DOHH2 (cell line): ENCODE data around the gene EMSY.

ENCODE experiments used
- H3F3A ChIP-seq: fragments of 200-600 bp; sonication (generic), shearing (Covaris generic); 2 replicates; pipeline ENCODE4 v1.6.0; 2016; ENCODE audit warnings: antibody characterized with exemption, mild to moderate bottlenecking; ENCODE audit not compliant: control insufficient read depth, insufficient read depth
- H3K27ac ChIP-seq: fragments of 200-600 bp; sonication (generic); 2 replicates; pipeline ENCODE4 v1.5.1; 2014; ENCODE audit warnings: low read depth, mild to moderate bottlenecking, low read length, moderate library complexity
- H3K27me3 ChIP-seq: fragments of 200-600 bp; sonication (generic); 2 replicates; pipeline ENCODE4 v1.6.1; 2014; ENCODE audit warnings: mild to moderate bottlenecking, low read length, mixed read lengths; ENCODE audit not compliant: control insufficient read depth
- H3K36me3 ChIP-seq: fragments of 200-600 bp; sonication (generic); 2 replicates; pipeline ENCODE4 v1.6.1; 2014; ENCODE audit warnings: mild to moderate bottlenecking, low read length, moderate library complexity, mixed read lengths; ENCODE audit not compliant: control insufficient read depth
- H3K4me1 ChIP-seq: fragments of 200-600 bp; sonication (generic); 2 replicates; pipeline ENCODE4 v1.6.1; 2014; ENCODE audit warnings: mild to moderate bottlenecking, low read length, mixed read lengths; ENCODE audit not compliant: control insufficient read depth
- H3K4me2 ChIP-seq: fragments of 200-600 bp; sonication (generic); 2 replicates; pipeline ENCODE4 v1.6.0; 2014; ENCODE audit warnings: mild to moderate bottlenecking, low read length, moderate library complexity
- H3K4me3 ChIP-seq: fragments of 200-600 bp; sonication (generic); 2 replicates; pipeline ENCODE4 v1.5.1; 2014; ENCODE audit warnings: mild to moderate bottlenecking, low read length, mixed read lengths
- H3K79me2 ChIP-seq: fragments of 200-600 bp; sonication (generic); 2 replicates; pipeline ENCODE4 v1.6.1; 2014; ENCODE audit warnings: mild to moderate bottlenecking, low read length, mixed read lengths; ENCODE audit not compliant: control insufficient read depth
- H3K9me2 ChIP-seq: fragments of 200-600 bp; sonication (generic); replicated peaks from 2 replicates; pipeline ENCODE4 v1.6.1; 2014; ENCODE audit warnings: mild to moderate bottlenecking, low read length, mixed read lengths; ENCODE audit not compliant: control insufficient read depth
- H3K9me3 ChIP-seq: fragments of 200-600 bp; sonication (generic); 2 replicates; pipeline ENCODE4 v1.6.1; 2014; ENCODE audit warnings: antibody characterized with exemption, low read length, mixed read lengths; ENCODE audit not compliant: control insufficient read depth, insufficient read depth
- H4K20me1 ChIP-seq: fragments of 200-600 bp; sonication (generic); 2 replicates; pipeline ENCODE4 v1.6.0; 2014; ENCODE audit warnings: low read depth, mild to moderate bottlenecking, antibody characterized with exemption, low read length, moderate library complexity; ENCODE audit not compliant: control insufficient read depth, insufficient read depth
- EZH2phosphoT487 ChIP-seq: fragments of 200-600 bp; sonication (generic); IDR thresholded peaks from 2 replicates; pipeline ENCODE4 v1.6.1; 2017; ENCODE audit warnings: borderline replicate concordance, mild to moderate bottlenecking, antibody characterized with exemption, low read length, moderate library complexity, mixed read lengths
- TF ChIP-seq, protein P1 (sequence below): fragments of 200-600 bp; sonication (generic); IDR thresholded peaks from one replicate; pipeline ENCODE4 v1.5.1; 2014; ENCODE audit warnings: antibody characterized with exemption, mild to moderate bottlenecking, low read depth, low read length; ENCODE audit not compliant: poor library complexity, severe bottlenecking

The EMSY gene

DNA sequence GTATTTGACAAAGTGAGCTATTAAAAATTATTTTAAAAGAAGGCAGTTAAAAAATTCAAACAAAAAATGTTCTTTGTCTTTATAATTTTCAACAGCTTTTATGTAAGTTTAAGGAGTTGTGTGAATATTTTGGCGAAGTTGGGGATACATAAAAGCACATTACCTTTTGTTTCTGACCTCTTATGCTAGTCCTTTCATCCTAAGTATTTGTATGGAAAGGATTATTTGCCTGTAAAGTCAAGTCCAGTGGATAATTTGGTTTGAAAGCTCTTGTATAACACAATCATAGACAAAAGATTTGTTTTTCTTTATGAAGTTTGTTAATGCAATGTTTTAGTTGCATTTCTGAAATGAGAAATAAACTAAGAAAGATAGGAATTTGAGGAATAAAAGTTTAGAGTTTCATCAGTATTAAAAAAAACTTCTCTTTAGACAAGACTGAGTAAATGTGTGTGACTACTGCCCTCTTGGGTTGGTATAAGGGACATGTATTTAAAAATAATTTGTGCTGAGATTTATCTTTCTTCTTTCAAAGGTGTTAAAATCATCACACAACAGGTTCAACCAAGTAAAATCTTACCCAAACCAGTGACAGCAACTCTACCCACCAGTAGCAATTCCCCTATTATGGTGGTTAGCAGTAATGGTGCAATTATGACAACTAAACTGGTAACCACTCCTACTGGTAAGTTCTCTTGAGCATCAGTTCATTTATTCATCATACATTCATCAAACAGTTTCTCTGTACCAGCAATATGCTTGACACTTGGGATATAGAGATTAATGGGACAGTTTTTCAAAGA lies 68.2 kb downstream of the EMSY start:
- TF ChIP-seq, protein P1, sequence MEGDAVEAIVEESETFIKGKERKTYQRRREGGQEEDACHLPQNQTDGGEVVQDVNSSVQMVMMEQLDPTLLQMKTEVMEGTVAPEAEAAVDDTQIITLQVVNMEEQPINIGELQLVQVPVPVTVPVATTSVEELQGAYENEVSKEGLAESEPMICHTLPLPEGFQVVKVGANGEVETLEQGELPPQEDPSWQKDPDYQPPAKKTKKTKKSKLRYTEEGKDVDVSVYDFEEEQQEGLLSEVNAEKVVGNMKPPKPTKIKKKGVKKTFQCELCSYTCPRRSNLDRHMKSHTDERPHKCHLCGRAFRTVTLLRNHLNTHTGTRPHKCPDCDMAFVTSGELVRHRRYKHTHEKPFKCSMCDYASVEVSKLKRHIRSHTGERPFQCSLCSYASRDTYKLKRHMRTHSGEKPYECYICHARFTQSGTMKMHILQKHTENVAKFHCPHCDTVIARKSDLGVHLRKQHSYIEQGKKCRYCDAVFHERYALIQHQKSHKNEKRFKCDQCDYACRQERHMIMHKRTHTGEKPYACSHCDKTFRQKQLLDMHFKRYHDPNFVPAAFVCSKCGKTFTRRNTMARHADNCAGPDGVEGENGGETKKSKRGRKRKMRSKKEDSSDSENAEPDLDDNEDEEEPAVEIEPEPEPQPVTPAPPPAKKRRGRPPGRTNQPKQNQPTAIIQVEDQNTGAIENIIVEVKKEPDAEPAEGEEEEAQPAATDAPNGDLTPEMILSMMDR, result peak; percentile 25
- TF ChIP-seq EZH2phosphoT487, result no peak
- no peaks in the 10 kb centered on the region for H3F3A ChIP-seq
- no peaks in the 10 kb centered on the region for H3K27me3 ChIP-seq
- no peaks in the 10 kb centered on the region for H3K9me2 ChIP-seq
- H4K20me1 ChIP-seq, result no peaks in the 10 kb centered on the region
- no peak overlapping the region for H3K27ac ChIP-seq
- no peak overlapping the region for H3K4me2 ChIP-seq
- peaks cover 10% of the 10 kb centered on the region for H3K36me3 ChIP-seq
- H3K4me3 ChIP-seq, result no peak overlapping the region
- no peaks in the 10 kb centered on the region for H3K9me3 ChIP-seq
- H3K4me1 ChIP-seq, result 0 out of 2 replicates have a peak, but pooled peaks cover 2% of the 10 kb centered on the region
- H3K79me2 ChIP-seq, result no peaks in the 10 kb centered on the region

- no peak for TF ChIP-seq EZH2phosphoT487
- TF ChIP-seq, protein P1, result no peak
- Histone ChIP-seq H3K9me2 (no peaks in the 10 kb centered on the region), H3K4me1 (0 out of 2 replicates have a peak, but pooled peaks cover 2% of the 10 kb centered on the region)
Measured at GRCh38 chr11:76513654-76514034, 68.8 kb downstream of the EMSY start.

GRCh38 chr11:76515494-76515893 lies 70.7 kb downstream of the EMSY start:
- no peak overlapping the region for H3K4me2 ChIP-seq
- no peak overlapping the region for H3K4me3 ChIP-seq
- no peaks in the 10 kb centered on the region for H4K20me1 ChIP-seq
- H3F3A ChIP-seq, result no peaks in the 10 kb centered on the region
- H3K9me2 ChIP-seq, result no peaks in the 10 kb centered on the region
- H3K79me2 ChIP-seq, result no peaks in the 10 kb centered on the region
- 0 out of 2 replicates have a peak, but pooled peaks cover 2% of the 10 kb centered on the region for H3K4me1 ChIP-seq
- no peak overlapping the region for H3K27ac ChIP-seq
- no peaks in the 10 kb centered on the region for H3K9me3 ChIP-seq
- no peak for TF ChIP-seq EZH2phosphoT487
- TF ChIP-seq, protein P1, result no peak
- peaks cover 10% of the 10 kb centered on the region for H3K36me3 ChIP-seq
- H3K27me3 ChIP-seq, result no peaks in the 10 kb centered on the region

More at GRCh38 chr11:76513654-76514034, 68.8 kb downstream of the EMSY start:
- no peaks in the 10 kb centered on the region for H3F3A ChIP-seq
- no peaks in the 10 kb centered on the region for H3K27me3 ChIP-seq
- no peaks in the 10 kb centered on the region for H3K79me2 ChIP-seq
- H3K36me3 ChIP-seq, result peaks cover 10% of the 10 kb centered on the region
- no peak overlapping the region for H3K4me2 ChIP-seq
- H3K4me3 ChIP-seq, result no peak overlapping the region
- no peak overlapping the region for H3K27ac ChIP-seq
- no peaks in the 10 kb centered on the region for H3K9me3 ChIP-seq
- H4K20me1 ChIP-seq, result no peaks in the 10 kb centered on the region
